MG63 (cell line): Measurements from ENCODE around the gene PECR. TPM values are rescaled to one million over a fixed set of nuclear protein-coding genes. Genes with fewer than 3 reads are reported as not detected.

Experiments used
- DNase-seq: peaks from one replicate; pipeline ENCODE4 v3.0.0-alpha.2; 2020
- H3K27me3 ChIP-seq: fragments of 250-450 bp; sonication (Bioruptor Pico); 2 replicates; pipeline ENCODE4 v1.5.1; 2020; ENCODE audit warnings: mild to moderate bottlenecking, moderate library complexity
- H3K36me3 ChIP-seq: fragments of 250-450 bp; sonication (Bioruptor Pico); 2 replicates; pipeline ENCODE4 v1.5.1; 2020; ENCODE audit warnings: mild to moderate bottlenecking, moderate library complexity
- H3K4me3 ChIP-seq: fragments of 250-450 bp; sonication (Bioruptor Pico); 2 replicates; pipeline ENCODE4 v1.5.1; 2020; ENCODE audit warnings: mild to moderate bottlenecking, moderate library complexity
- H3K9me3 ChIP-seq: fragments of 250-450 bp; sonication (Bioruptor Pico); 2 replicates; pipeline ENCODE4 v1.5.1; 2020; ENCODE audit warnings: mild to moderate bottlenecking, moderate library complexity
- total RNA-seq: library from RNA; depleted of rRNA; stranded (reverse); fragments of >200 nt; shearing (Covaris generic); gene quantifications from 2 replicates; pipeline ENCODE4 v1.2.3, GENCODE V29; 2014; ENCODE audit warnings: low replicate concordance

PECR gene
- total RNA-seq, 1 experiment from 2014 or later: 15.9 TPM

DNA sequence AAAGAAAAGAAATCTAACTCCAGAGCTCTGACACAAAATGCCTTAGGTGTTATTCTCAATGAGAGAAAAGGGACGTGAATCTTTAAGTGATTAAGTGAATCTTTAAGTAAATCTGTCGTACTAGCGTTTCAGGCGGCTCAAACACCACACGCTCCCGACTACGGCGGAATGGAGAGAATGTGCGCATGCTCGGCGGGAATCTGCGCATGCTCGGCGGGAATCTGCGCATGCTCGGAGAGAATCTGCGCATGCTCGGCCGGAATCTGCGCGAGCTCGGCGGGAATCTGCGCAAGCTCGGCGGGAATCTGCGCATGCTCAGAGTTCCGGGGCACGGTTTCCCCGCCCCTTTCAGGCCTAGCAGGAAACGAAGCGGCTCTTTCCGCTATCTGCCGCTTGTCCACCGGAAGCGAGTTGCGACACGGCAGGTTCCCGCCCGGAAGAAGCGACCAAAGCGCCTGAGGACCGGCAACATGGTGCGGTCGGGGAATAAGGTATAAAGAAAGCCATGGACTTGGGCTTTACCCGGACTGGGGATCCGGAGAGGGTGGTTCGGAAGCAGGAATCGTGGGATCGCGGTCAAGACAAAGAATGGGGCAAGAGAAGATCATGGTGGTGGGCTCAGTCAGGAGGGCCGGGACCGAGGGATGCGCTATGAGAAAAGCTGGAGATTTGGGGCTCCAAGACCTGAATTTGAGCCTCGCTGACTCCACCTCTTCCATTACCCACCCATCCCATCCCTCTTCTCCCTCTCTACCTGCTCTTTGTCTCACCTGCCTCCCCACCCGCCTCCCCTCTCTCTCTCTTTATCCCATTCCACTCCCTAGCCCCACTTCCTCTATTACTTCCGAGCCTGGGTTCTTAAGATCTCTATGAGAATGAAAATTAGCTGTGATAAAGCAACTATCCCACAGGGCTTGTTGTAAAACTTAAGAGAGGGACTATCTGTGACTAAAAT is 27.6 kb upstream of the PECR start, which contains the start of gene XRCC5:
Gene XRCC5 (plus strand): TSS at position 382 of the 955 bp plus-strand sequence. CDS start 89 bp downstream, at position 471.
- H3K27me3 ChIP-seq: no peaks in the 10 kb centered on the region
- no peaks in the 10 kb centered on the region for H3K9me3 ChIP-seq
- peak within 1 kb of the TSS; percentile 94 for H3K4me3 ChIP-seq
- DNase-seq: peak; percentile 94
- peaks cover 47% of the 10 kb centered on the region for H3K36me3 ChIP-seq

DNA sequence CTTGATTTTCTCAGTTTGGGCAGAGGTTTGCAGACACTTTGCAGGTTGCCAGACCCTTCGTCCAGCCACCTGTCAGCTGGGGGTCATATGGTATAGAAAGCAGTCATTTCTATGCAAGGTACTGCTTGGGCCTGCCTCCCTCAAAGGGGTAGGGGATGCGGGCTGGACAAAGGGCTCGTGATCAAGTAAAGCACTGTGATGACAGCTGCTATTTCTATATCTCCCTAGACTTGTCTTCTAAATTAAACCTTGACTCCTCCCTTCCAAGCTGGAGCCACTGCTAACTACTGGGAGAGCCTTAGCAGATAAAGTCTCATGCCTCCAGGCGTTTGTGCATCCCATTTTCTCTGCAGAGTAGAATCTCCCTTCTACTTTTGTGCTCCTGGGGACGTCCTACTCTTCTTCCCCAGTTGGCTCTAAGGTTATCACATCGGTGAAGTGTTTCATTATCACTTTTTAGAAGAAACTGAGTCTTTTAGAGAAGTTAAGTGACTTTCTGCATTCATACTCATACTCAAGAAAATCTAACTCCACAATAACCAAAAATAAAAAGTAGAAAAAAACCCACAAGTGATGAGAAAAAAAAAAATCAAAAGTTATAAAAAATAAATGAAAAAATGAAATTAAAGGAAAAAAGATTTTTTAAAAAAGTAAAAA is 26.8 kb upstream of the PECR start:
- H3K36me3 ChIP-seq: peaks cover 39% of the 10 kb centered on the region
- H3K27me3 ChIP-seq: no peaks in the 10 kb centered on the region
- peak overlapping the region; percentile 94 for H3K4me3 ChIP-seq
- H3K9me3 ChIP-seq: no peaks in the 10 kb centered on the region
- DNase-seq: no peak

DNA sequence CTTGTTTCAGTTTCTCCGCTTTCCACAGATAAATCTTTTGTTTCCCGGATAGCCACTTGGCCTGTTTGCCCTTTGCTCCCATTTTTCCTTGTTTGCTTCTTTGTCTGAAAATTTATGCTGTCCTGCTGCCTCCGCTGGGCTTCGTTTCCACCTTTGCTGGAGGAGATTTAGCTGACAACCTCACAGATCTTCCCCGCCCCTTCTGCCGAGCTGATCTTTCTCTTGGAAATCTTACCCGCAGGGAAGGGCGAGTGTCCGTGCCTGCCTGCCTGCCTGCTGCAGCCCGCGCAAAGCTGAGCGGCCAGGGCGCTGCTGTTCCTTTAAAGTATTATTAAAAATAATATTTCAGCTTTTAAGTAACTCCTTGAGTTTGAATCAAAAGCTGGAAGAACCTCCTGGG is 26.2 kb upstream of the PECR start:
- peaks cover 32% of the 10 kb centered on the region for H3K36me3 ChIP-seq
- H3K4me3 ChIP-seq: no peak overlapping the region
- no peak for DNase-seq
- H3K27me3 ChIP-seq: no peaks in the 10 kb centered on the region
- no peaks in the 10 kb centered on the region for H3K9me3 ChIP-seq

DNA sequence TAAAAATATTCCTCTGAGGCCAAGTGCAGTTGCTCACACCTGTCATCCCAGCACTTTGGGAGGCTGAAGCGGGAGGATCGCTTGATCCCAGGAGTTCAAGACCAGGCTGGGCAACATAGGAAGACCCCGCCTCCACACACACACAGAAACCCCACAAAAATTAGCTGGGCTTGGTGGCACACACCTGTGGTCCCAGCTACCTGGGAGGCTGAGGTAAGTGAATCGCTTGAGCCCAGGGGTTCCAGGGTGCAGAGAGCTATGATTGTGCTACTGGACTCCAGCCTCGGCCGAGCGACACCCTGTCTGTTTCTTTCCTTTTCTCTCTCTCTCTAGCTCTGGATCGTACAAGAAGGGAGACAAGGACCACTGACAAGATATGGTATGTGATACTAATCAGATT is 25.7 kb upstream of the PECR start:
- Histone ChIP-seq H3K4me3 (no peak overlapping the region), H3K36me3 (peaks cover 28% of the 10 kb centered on the region), H3K27me3 (no peaks in the 10 kb centered on the region), H3K9me3 (no peaks in the 10 kb centered on the region)
- no peak for DNase-seq

DNA sequence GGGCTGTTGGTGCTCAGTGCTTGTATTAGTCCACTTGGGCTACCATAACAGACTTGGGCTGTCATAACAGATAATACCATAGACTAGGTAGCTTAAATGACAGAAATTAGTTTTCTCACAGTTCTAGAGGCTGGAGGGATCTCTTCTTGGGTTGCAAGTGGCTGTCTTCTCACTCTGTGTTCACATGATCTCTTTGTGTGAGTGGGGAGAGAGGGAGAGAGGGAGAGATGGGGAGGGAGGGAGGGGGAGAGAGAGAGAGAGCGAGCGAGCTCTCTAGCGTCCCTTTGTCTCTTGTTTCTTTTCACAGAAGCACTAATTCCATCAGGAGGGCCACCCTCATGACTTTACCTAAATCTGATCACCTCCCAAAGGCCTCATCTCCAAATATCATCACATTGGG is 23.1 kb upstream of the PECR start:
- Histone ChIP-seq H3K9me3 (no peaks in the 10 kb centered on the region), H3K36me3 (peaks cover 5% of the 10 kb centered on the region; the same call in 1 of the 2 replicates), H3K4me3 (no peak overlapping the region), H3K27me3 (peaks cover 3% of the 10 kb centered on the region; the same call in 1 of the 2 replicates)
- no peak for DNase-seq

DNA sequence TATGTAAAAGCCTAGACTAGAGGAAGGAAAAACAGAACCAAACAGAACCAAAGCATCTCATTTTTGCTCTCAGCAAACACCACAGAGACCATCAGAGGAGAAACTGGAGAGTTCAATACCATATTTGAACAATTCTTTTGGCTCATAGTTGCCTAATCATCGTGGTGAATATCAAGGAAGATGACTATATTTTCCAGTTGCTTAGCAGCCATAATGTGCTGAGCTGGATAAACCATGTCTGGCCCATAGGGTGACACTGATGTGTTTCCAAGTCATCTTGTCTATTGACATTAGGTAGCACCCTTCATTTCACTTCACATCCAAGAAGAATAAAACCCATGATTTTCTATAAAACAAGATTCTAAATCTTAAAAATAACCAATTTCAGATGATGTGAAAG is 21.6 kb upstream of the PECR start:
- no peak for DNase-seq
- Histone ChIP-seq H3K4me3 (no peak overlapping the region), H3K36me3 (no peaks in the 10 kb centered on the region), H3K27me3 (peaks cover 3% of the 10 kb centered on the region; the same call in 1 of the 2 replicates), H3K9me3 (no peaks in the 10 kb centered on the region)

DNA sequence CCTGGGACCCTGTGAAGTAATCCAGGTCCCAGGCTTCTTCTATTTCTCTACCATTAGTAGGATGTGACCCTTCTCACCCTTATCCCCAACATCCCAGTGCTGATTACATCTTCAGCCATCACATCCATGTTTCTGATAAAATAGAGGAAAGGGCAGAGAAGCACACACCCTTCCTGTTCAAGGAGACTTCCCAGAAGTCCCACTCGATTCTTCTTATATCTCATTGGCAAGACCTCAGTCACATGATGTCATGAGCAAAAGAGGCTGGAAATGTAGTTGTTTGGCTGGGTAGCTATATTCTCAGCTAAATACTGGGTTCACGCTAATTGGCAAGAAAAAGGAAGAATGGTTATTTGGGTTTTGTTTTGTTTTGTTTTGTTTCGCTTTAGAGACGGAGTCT is 19.5 kb upstream of the PECR start:
- Histone ChIP-seq H3K9me3 (no peaks in the 10 kb centered on the region), H3K36me3 (no peaks in the 10 kb centered on the region), H3K27me3 (peaks cover 3% of the 10 kb centered on the region; the same call in 1 of the 2 replicates), H3K4me3 (no peak overlapping the region)
- no peak for DNase-seq

DNA sequence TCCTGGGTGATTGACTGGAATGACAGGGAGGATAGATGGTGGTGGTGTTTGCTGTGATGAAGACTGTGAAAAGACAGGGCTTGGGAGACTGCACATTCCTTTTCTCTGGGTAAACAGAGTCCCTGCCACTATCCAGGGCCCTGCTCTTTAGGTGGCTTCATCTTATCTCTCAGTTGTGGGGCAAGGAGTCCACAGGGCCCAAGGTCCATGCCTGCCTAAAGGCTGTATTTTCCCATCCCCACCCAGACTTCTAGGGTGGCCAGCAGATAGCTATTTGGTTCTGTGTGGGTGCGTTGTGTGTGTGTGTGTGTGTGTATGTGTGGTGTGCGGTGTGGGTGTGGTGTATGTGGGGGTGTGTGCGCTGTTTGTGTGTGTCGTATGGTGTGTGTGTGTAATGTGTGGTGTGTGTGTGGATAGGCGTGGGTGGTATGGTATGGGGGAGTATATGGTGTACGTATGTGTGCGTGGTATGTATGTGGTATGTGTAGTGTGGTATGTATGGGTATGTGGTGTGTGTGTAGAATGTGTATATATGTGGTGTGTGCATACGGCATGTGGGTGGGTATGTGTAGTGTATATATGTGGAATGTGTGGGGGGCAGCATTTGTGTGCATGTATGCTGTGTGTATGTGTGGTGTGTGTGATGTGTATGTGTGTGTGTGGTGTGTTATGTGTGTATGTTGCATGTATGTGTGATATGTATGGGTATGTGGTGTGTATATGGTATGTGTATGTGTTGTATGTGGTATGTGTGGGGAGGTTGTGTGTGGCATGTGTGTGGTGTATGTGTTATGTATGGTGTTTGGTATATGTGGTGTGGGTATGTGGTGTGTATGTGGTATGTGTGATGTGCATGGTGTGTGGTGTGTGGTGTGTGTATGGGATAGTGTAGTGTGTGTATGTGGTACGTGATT is 17.1 kb upstream of the PECR start:
- Histone ChIP-seq H3K36me3 (no peaks in the 10 kb centered on the region), H3K27me3 (peaks cover 3% of the 10 kb centered on the region; the same call in 1 of the 2 replicates), H3K9me3 (no peaks in the 10 kb centered on the region), H3K4me3 (no peak overlapping the region)
- no peak for DNase-seq

DNA sequence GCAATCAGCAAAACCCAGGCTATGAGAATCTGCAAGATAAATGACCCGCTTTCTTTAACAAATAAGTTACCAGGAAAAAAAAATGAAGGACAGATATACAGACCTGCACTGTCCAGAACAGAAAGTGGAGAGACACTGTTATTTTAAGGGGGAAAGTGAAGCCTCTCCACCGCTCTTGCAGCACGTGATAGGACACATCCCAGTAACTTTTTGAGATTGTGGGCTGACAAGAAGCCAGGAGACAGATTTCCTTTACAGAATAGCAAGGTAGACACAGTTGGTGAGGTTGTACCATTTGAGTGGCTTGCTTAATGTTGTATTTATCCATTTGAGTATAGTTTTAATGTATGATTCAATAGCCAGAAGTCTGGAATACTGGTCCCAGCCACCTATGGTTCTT is 13.1 kb upstream of the PECR start:
- no peak overlapping the region for H3K4me3 ChIP-seq
- no peaks in the 10 kb centered on the region for H3K36me3 ChIP-seq
- no peaks in the 10 kb centered on the region for H3K9me3 ChIP-seq
- no peak for DNase-seq
- H3K27me3 ChIP-seq: no peaks in the 10 kb centered on the region

DNA sequence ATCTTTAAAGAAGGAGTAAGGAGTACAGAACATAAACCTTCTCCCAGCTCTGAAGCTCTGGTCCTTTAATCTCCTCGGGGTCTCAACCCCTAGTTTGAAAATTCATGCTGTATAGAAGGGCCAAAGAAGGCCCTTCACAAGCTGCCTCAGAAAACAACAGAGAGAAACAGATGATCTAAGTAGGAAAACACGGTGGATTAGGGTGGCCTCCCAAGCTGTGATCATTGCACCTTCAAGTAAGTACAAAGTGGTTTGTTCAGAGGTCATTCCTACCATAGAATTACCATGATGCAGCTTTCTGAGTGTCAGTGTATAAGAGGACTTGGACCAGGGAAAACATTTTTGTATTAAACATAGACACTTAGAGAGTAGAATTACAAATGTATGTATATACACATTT is 11.0 kb upstream of the PECR start:
- DNase-seq: no peak
- H3K36me3 ChIP-seq: no peaks in the 10 kb centered on the region
- H3K4me3 ChIP-seq: no peak overlapping the region
- H3K9me3 ChIP-seq: no peaks in the 10 kb centered on the region
- H3K27me3 ChIP-seq: no peaks in the 10 kb centered on the region; the same call in 1 of the 2 replicates

DNA sequence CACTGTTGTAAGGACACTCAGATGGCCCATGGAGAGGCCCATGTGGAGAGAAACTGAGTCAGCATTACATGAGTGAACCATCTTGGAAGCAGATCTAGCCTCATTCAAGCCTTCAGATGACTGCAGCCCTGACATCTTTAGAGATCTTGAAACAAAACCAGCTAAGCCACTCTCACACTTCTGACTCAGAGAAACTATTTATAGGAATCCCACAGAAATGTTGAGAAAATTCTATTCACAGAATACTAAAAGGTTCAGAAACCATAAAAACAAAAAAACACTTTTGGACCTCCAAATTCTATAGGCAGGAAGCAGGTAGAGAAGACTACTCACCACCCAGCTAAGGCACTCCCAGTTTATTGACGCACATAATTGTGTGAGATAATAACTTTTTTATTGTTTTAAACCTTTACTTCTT is 8.8 kb upstream of the PECR start:
- H3K4me3 ChIP-seq: no peak overlapping the region
- H3K9me3 ChIP-seq: no peaks in the 10 kb centered on the region
- no peaks in the 10 kb centered on the region; the same call in 1 of the 2 replicates for H3K27me3 ChIP-seq
- DNase-seq: no peak
- H3K36me3 ChIP-seq: no peaks in the 10 kb centered on the region

DNA sequence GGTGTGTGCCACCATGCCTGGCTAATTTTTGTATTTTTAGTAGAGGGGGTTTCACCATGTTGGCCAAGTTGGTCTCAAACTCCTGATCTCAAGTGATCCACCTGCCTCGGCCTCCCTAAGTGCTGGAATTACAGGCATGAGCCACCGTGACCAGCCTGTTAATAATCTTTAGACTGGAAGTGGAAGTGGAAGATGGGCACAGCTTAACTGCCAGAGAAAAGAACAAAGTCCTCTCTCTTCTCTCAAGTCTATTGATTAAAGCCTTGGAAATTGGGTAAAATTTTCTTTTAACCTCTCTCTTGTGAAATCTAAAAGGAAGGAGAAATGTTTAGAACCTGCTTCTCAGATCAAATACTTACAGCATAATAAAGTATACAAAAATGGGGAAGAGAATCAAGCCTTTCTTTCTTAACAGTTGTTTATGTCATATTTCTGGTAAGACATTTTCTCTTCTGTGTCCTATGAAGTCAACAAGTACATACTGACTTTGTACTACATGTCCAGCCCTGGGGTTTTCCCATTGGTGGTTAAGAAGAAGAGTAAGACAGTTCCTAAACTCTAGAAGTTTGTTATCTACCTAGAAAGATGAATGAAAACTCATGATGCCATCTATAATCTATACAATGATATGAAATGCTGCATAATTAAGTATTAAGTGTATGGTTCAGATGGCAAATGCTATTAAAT is 4.7 kb upstream of the PECR start:
- no peaks in the 10 kb centered on the region for H3K36me3 ChIP-seq
- H3K27me3 ChIP-seq: no peaks in the 10 kb centered on the region; the same call in 1 of the 2 replicates
- H3K4me3 ChIP-seq: no peak overlapping the region
- no peak for DNase-seq
- no peaks in the 10 kb centered on the region for H3K9me3 ChIP-seq

DNA sequence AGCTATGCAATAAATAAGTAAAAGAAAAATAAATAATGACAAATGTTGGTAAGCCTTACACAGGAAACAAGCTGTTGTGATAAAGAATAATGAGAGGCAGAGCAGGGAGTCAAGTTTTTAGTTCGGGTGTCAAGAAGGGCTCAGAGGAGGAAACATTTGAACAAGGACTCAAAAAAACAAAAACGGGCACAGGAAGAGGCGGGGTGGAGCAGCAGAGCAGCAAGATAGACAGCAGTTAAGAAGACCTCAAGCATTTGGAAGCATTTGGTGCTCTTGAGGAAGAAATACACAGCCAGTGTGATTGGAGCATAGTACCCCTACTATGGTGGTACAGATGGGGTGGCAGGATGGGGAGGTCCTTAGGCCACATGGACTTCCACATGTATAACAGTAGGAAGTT is 2.9 kb upstream of the PECR start:
- no peaks in the 10 kb centered on the region for H3K36me3 ChIP-seq
- H3K9me3 ChIP-seq: no peaks in the 10 kb centered on the region
- no peak for DNase-seq
- no peak overlapping the region for H3K4me3 ChIP-seq
- H3K27me3 ChIP-seq: no peaks in the 10 kb centered on the region; the same call in 1 of the 2 replicates

DNA sequence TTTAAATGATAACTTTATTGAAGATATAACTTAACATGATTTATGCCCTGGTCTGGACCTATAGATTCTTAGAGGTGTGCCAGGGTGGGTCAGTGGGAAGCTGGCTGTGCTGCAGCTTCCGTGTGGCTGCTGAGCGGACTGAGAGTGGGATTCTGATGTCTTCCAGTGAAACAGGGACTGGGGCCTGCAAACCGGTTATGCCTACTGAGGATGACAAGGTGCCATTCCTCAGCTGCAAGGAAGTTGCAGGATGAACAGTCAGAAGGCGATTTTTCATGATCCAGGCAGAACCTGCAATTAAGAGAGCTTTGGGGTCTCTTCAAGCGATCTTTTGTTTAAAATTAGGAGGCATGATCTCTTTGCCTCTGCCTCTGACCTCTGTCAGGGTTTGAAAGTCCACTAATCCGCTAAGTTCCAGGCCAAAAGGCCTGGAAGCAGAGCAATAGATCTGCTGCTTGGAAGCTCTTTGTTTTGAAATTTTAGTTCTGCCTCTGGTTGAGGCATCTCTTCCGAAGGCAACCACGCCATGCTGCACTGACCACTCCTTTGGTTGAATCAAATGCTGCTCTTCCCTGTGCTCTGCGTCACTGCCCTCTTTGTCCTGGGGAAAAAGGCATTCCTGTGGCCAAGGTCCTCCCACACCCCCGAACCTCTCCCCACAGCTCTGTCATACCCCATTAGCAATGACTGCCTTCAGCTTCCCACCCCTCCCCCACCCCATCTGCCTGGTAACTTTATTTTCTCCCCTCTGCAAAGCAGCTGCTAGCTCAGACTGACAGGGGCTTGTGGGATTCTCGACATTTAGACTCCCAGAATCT is 2.1 kb upstream of the PECR start:
- Histone ChIP-seq H3K4me3 (no peak overlapping the region), H3K27me3 (no peaks in the 10 kb centered on the region; the same call in 1 of the 2 replicates), H3K36me3 (no peaks in the 10 kb centered on the region), H3K9me3 (no peaks in the 10 kb centered on the region)
- DNase-seq: no peak

DNA sequence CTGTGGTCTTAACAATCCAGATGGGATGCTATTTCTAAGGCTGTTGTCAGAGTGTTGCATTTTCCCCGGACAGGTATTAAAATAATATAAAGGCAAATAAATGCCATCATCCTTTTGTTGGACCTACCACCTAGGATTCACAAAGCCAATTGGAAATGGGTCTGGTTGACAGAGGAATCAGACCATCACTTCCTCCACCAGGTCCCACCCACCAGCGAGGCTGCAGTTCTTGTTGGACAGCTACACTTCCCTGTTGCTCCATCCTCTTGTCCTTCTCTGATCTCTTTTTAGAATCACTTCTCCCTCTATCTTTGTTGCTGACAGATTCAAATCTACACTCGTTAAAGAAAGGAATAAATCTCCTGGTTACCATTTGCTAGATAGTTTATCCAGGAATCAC is 1.2 kb upstream of the PECR start:
- no peaks in the 10 kb centered on the region for H3K36me3 ChIP-seq
- no peak for DNase-seq
- H3K9me3 ChIP-seq: no peaks in the 10 kb centered on the region
- no peaks in the 10 kb centered on the region for H3K27me3 ChIP-seq
- H3K4me3 ChIP-seq: no peak overlapping the region
